B cell (primary cell): ENCODE data around the gene NDUFB10. TPM values are rescaled to one million over a fixed set of nuclear protein-coding genes. Genes with fewer than 3 reads are reported as not detected.

Experiments used
- ATAC-seq: fragments of 200-7000 bp; cut with Tn5 transposase; one replicate; pipeline ENCODE4 v1.10.0; 2021; ENCODE audit warnings: low read depth, mild to moderate bottlenecking, moderate number of reproducible peaks, moderate library complexity
- CTCF ChIA-PET: fragments of 350-600 bp; sonication (Branson Sonifier 250); formaldehyde crosslinking; loops from one replicate; lab custom pipeline; 2021; ENCODE audit warnings: antibody characterized with exemption, inconsistent platforms; lab: Charles Lee
- POLR2A ChIA-PET: fragments of 350-600 bp; sonication (Branson Sonifier 250); formaldehyde crosslinking; loops from one replicate; lab custom pipeline; 2021; ENCODE audit warnings: antibody characterized with exemption; lab: Charles Lee
- DNase-seq: peaks from one replicate; pipeline ENCODE4 v3.0.0; 2013
- H2AFZ ChIP-seq: 2 replicates; pipeline ENCODE4 v1.6.1; 2012; ENCODE audit warnings: mild to moderate bottlenecking, low read depth, low read length; ENCODE audit not compliant: insufficient read depth, poor library complexity, severe bottlenecking
- H3K27ac ChIP-seq, 2 donors: 1 replicate in 1 of 2; 2 replicates in 1 of 2; pipeline ENCODE4 v1.5.1; 2012 to 2013; ENCODE audit warnings: low read length in 2 of 2, mild to moderate bottlenecking in 2 of 2, moderate library complexity in 1 of 2
- H3K27me3 ChIP-seq, 4 experiments: fragments of 200-600 bp in 1 of 4; sonication (generic) in 1 of 4; replicated peaks in 1 of 4; 1 replicate in 2 of 4; 2 replicates in 2 of 4; pipeline versions ENCODE4 v1.6.1 to v1.7.0; 2013 to 2016; ENCODE audit warnings: low read length in 3 of 4, mild to moderate bottlenecking in 2 of 4, mixed read lengths in 1 of 4, moderate library complexity in 1 of 4; ENCODE audit not compliant: insufficient read depth in 4 of 4, control insufficient read depth in 3 of 4; ENCODE audit errors: control extremely low read depth in 1 of 4
- H3K36me3 ChIP-seq, 2 experiments: replicated peaks in 1 of 2; 1 replicate in 1 of 2; 2 replicates in 1 of 2; pipeline versions ENCODE4 v1.6.1 to v1.7.1; 2013; ENCODE audit warnings: low read length in 1 of 2; ENCODE audit not compliant: insufficient read depth in 2 of 2, control insufficient read depth in 1 of 2; ENCODE audit errors: control extremely low read depth in 1 of 2, extremely low read depth in 1 of 2
- H3K4me1 ChIP-seq, 2 donors: fragments of 200-600 bp in 1 of 2; sonication (generic) in 1 of 2; 1 replicate in 1 of 2; 2 replicates in 1 of 2; pipeline versions ENCODE4 v1.5.1 to v1.6.1; 2013 to 2017; ENCODE audit warnings: low read length in 2 of 2; ENCODE audit not compliant: control insufficient read depth in 2 of 2, insufficient read depth in 2 of 2
- H3K4me2 ChIP-seq: replicated peaks from 2 replicates; pipeline ENCODE3; 2012; ENCODE audit warnings: mild to moderate bottlenecking, low read depth, low read length; ENCODE audit not compliant: poor library complexity, severe bottlenecking
- H3K4me3 ChIP-seq, 5 experiments: fragments of 200-600 bp in 1 of 5; sonication (generic) in 1 of 5; 1 replicate in 3 of 5; 2 replicates in 2 of 5; pipeline versions ENCODE4 v1.5.1 to v1.7.0; 2011 to 2016; ENCODE audit warnings: low read length in 4 of 5, mild to moderate bottlenecking in 4 of 5, low read depth in 2 of 5, control low read depth in 1 of 5, moderate library complexity in 1 of 5; ENCODE audit not compliant: insufficient read depth in 1 of 5; ENCODE audit errors: control extremely low read depth in 1 of 5, extremely low read depth in 1 of 5
- H3K79me2 ChIP-seq: fragments of 200-600 bp; sonication (generic); one replicate; pipeline ENCODE4 v1.6.0; 2016; ENCODE audit warnings: low read length; ENCODE audit not compliant: control insufficient read depth, insufficient read depth
- H3K9ac ChIP-seq: fragments of 200-600 bp; sonication (generic); 2 replicates; pipeline ENCODE4 v1.6.1; 2017; ENCODE audit warnings: mild to moderate bottlenecking, low read length, moderate library complexity
- H3K9me3 ChIP-seq, 3 donors: one replicate each; pipeline versions ENCODE4 v1.6.1 to v1.7.1; 2013; ENCODE audit warnings: low read length in 2 of 3; ENCODE audit not compliant: control insufficient read depth in 2 of 3, insufficient read depth in 1 of 3; ENCODE audit errors: control extremely low read depth in 1 of 3
- H4K20me1 ChIP-seq: 2 replicates; pipeline ENCODE4 v1.6.0; 2012; ENCODE audit warnings: mild to moderate bottlenecking, low read length; ENCODE audit not compliant: insufficient read depth, control insufficient read depth, poor library complexity, severe bottlenecking
- H3K27ac Mint-ChIP-seq: one replicate; pipeline ENCODE4 v1.8.0; 2021; ENCODE audit warnings: mixed read lengths
- H3K27me3 Mint-ChIP-seq: one replicate; pipeline ENCODE4 v1.8.0; 2021; ENCODE audit warnings: mixed read lengths
- H3K4me1 Mint-ChIP-seq: one replicate; pipeline ENCODE4 v1.8.0; 2021; ENCODE audit warnings: mixed read lengths
- H3K4me3 Mint-ChIP-seq: one replicate; pipeline ENCODE4 v1.8.0; 2021; ENCODE audit warnings: mixed read lengths
- H3K9me3 Mint-ChIP-seq: one replicate; pipeline ENCODE4 v1.8.0; 2022; ENCODE audit warnings: mixed read lengths; ENCODE audit not compliant: insufficient read depth
- CTCF ChIP-seq: fragments of 200-600 bp; IDR thresholded peaks from one replicate; pipeline ENCODE4 v1.8.0; 2022; ENCODE audit warnings: antibody characterized with exemption, mild to moderate bottlenecking
- EZH2 ChIP-seq: IDR thresholded peaks from 2 replicates; pipeline ENCODE4 v1.6.1; 2012; ENCODE audit warnings: borderline replicate concordance, low read depth, mild to moderate bottlenecking, moderate library complexity, low read length; ENCODE audit not compliant: insufficient read depth, poor library complexity, severe bottlenecking
- WGBS: methylation state at CpG from one replicate; pipeline ENCODE4 v1.1.5; 2013; ENCODE audit warnings: missing lambda C conversion rate; ENCODE audit not compliant: insufficient coverage; 5-methylcytosine and 5-hydroxymethylcytosine counted together
- intact Hi-C: fragments of 100-400 bp; cut with micrococcal nuclease; formaldehyde crosslinking; loops from one replicate; pipeline ENCODE4 v1.10.0; 2022
- polyA plus RNA-seq: library from polyadenylated mRNA; depleted of rRNA; stranded (reverse); fragments of >200 nt; gene quantifications from 2 replicates; pipeline ENCODE4 v1.2.3, GENCODE V29; 2012
- total RNA-seq, 2 donors: library from RNA; stranded (reverse); fragments of 120-200 nt in 1 of 2; gene quantifications; 1 replicate in 1 of 2; 2 replicates in 1 of 2; pipeline versions ENCODE4 v1.2.3 to v1.2.4, GENCODE V29; 2013 to 2022

Gene NDUFB10
- total and polyA plus RNA-seq, 2 donors (not counting 1 experiment from before 2014, with no cell fraction given), result 70.4 to 92.6 TPM

DNA sequence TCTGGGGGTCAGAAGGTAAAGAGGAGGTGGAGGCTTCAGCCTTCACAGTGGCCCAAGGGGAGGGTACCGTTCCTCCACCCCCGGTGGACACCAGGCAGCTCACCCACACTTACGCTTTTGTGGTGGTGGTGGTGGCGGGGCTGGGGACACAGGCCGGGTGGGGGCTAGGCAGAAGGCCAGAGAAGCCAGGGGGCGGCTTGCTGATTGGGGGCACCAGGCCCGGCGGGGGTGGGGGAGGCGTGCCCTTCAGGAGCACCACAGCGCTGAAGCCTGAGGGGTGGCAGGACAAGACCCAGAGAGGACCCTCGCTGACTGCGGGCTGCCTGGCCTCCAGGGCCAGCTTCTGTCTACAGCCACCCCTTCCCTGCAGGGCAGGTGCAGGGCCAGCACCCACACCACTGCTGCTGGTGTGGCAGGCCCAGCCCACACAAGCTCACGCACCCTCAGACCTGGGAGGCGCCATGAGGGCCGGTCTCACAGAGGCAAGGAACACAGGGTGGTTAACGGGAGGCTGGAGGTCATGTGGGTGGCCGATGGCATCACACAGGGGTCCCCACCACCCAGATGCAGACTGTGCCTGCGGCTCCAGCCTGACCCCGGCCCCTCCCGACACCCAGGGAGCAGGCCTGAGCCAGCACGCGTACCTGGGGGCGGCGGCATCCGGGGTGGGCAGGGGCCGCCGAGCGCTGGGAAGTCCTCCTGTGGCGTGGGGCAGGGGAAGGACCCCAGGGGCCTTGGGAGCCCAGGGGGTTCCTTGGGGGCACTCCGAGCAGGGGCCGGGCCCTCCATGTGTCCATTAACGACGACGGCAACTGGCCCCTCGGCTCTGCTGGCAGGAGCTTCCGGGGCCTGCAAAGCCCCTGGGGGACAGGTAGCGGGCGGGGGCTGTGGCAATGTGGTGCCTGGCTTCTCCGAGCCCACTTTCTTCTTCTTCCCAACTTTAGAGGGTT, 39.8 kb downstream of the NDUFB10 start:
- CTCF ChIA-PET, result no interaction called here
- peaks cover 0 to 49% of the 10 kb centered on the region in 2 experiments for H3K36me3 ChIP-seq
- POLR2A ChIA-PET, result interaction anchor here (0.5 kb wide), 2 partner anchors 58 to 157 kb away, joined by 3 to 4 read pairs; no protein-coding TSS in a partner anchor
- no peak overlapping the region for H3K4me3 Mint-ChIP-seq
- no peaks in the 10 kb centered on the region for H3K9me3 Mint-ChIP-seq
- H2AFZ ChIP-seq, result no peak overlapping the region
- no peaks in the 10 kb centered on the region for H3K27me3 ChIP-seq
- WGBS, result 94% methylated on average over 39 of the region's 39 CpGs
- no peak overlapping the region for H3K9ac ChIP-seq
- H3K27ac ChIP-seq, result no peak overlapping the region
- no peaks in the 10 kb centered on the region for H3K9me3 ChIP-seq
- no peak overlapping the region for H3K27ac Mint-ChIP-seq
- DNase-seq, result no peak
- TF ChIP-seq EZH2, result no peak
- TF ChIP-seq CTCF, result no peak
- H3K79me2 ChIP-seq, result peaks cover 19% of the 10 kb centered on the region
- ATAC-seq, result no peak
- peaks cover 3 to 6% of the 10 kb centered on the region in 2 donors for H3K4me1 ChIP-seq
- H3K4me3 ChIP-seq, result no peak overlapping the region
- no peak overlapping the region for H3K4me2 ChIP-seq
- H3K4me1 Mint-ChIP-seq, result peaks cover 4% of the 10 kb centered on the region
- no peaks in the 10 kb centered on the region for H3K27me3 Mint-ChIP-seq
- intact Hi-C loops, result loop anchor here (10.0 kb wide), 1 partner anchor 54 kb away; the partner anchor contains the start of gene MSRB1
- peaks cover 37% of the 10 kb centered on the region for H4K20me1 ChIP-seq
